ENCODE results near the gene TRIM65.
A peak's percentile ranks its signal among the peaks of the same experiment; 100 is the strongest.

Gene TRIM65

GRCh38 chr17:75880266-75880665 is 16.5 kb downstream of the TRIM65 start:
- TF ChIP-seq CTCF (IDR thresholded peaks at IDR 0.05; ENCODE audit: low read depth, low read length) = no peak
- no peak for DNase-seq (ENCODE audit: extremely low read depth, low read depth)

GRCh38 chr17:75878174-75878998 is 18.4 kb downstream of the TRIM65 start, which contains the start of gene TRIM47:
Gene TRIM47, minus strand, starts transcription at chr17:75878581. Its CDS starts 33 bp downstream, at chr17:75878548.
- DNase-seq (ENCODE audit: extremely low read depth, low read depth) = no peak
- TF ChIP-seq CTCF (IDR thresholded peaks at IDR 0.05; ENCODE audit: low read depth, low read length) = no peak; the same call in none of the 2 replicates

GRCh38 chr17:75877752-75878173 is 19.0 kb downstream of the TRIM65 start:
- TF ChIP-seq CTCF (IDR thresholded peaks at IDR 0.05; ENCODE audit: low read depth, low read length) = peak; percentile 17
- DNase-seq (ENCODE audit: extremely low read depth, low read depth) = no peak

- peak; percentile 90 for DNase-seq (ENCODE audit: extremely low read depth, low read depth)
These were observed 19.6 kb downstream of the TRIM65 start for GRCh38 chr17:75876938-75877751.

GRCh38 chr17:75876190-75876937 is 20.4 kb downstream of the TRIM65 start:
- TF ChIP-seq CTCF (IDR thresholded peaks at IDR 0.05; ENCODE audit: low read depth, low read length) = 0 out of 2 replicates have a peak, but pooled peaks have one; percentile 2
- DNase-seq (ENCODE audit: extremely low read depth, low read depth) = no peak

More at GRCh38 chr17:75876938-75877751, 19.6 kb downstream of the TRIM65 start:
- TF ChIP-seq CTCF (IDR thresholded peaks at IDR 0.05; ENCODE audit: low read depth, low read length) = peak; percentile 39

GRCh38 chr17:75875940-75876189 is 20.9 kb downstream of the TRIM65 start:
- TF ChIP-seq CTCF (IDR thresholded peaks at IDR 0.05; ENCODE audit: low read depth, low read length) = no peak
- DNase-seq (ENCODE audit: extremely low read depth, low read depth) = no peak

Data from AG09319 (cell line).